ENCODE measurements around the gene TFF2. TPM values are rescaled to one million over a fixed set of nuclear protein-coding genes. Genes with fewer than 3 reads are reported as not detected.

TFF2 gene
- total and polyA plus RNA-seq, 2 donors = 0.41 TPM; not detected in 1

DNA sequence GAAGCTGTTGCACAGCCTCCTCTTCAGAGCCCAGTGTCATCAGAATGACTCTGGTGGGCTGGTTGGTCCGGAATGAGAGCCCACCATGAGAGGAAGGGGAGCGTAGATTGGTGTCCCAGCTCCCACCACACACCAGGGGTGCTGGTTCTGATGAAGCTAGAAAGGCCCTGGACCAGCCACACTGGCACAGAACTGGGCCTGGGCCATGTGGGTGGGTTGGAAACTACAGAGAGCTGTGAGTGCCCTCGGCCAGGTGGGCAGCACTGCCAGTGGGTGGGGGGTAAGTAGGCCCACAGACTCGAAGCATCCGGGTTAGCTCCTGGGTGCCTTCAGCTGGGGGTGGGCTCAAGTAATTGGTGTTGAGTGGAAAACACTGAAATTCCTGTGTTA is 27.2 kb upstream of the TFF2 start:
- H3K36me3 ChIP-seq (ENCODE audit: control insufficient read depth in 2 of 2, insufficient read depth in 2 of 2, low read length in 1 of 2) = no peaks in the 10 kb centered on the region
- H3K9me3 ChIP-seq (ENCODE audit: control insufficient read depth in 2 of 2, insufficient read depth in 1 of 2, low read length in 1 of 2) = peaks cover 4 to 18% of the 10 kb centered on the region in 2 donors
- H3K27ac ChIP-seq (ENCODE audit: low read depth in 1 of 2, low read length in 1 of 2) = no peak overlapping the region
- H3K4me3 ChIP-seq (ENCODE audit: low read length in 2 of 2) = no peak overlapping the region
- peaks cover 0 to 3% of the 10 kb centered on the region in 2 donors for H3K27me3 ChIP-seq (ENCODE audit: control insufficient read depth in 2 of 2, insufficient read depth in 1 of 2, low read length in 1 of 2)
- no peak for DNase-seq (ENCODE audit: low read depth in 6 of 9, low spot score in 9 of 9)
- H3K4me1 ChIP-seq (ENCODE audit: control insufficient read depth in 2 of 2, insufficient read depth in 2 of 2, low read length in 2 of 2) = peaks cover 4 to 44% of the 10 kb centered on the region in 2 donors
- 93% methylated on average over 5 of the region's 5 CpGs for WGBS

DNA sequence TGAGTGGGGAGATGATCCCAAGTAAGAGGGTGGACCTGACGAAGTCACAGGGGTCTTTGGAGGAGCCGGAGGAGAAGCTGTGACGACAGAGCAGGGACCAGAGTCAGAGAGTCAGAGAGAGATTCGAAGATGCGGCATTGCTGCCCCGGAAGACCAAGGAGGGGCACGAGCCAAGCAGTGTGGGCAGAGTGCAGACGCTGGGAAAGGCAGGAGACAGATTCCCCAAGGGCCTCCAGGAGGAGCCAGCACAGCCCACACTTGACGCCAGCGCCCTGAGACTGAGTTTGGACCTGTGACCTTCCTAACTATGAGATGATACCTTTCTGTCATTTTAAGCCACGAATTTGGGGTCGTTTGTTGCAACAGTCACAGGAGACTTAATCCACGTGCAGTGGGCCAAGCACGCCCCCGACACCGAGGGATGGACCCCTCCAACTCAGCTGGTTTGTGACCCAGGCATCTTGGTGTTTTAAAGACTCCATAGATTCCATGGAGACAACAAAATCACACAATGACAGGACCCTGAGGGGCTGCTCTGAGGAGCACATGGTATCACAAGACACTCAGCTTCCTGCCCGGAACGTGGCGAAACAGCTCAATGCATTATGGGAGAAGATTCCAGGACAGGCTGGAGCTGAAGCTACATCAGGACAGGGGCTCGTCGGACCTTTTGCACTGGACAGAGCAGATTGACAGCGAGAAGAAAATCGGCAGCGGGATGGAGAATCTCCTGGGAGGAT is 26.6 kb upstream of the TFF2 start:
- Histone ChIP-seq H3K4me1 (ENCODE audit: control insufficient read depth in 2 of 2, insufficient read depth in 2 of 2, low read length in 2 of 2) (peaks cover 4 to 48% of the 10 kb centered on the region in 2 donors), H3K4me3 (ENCODE audit: low read length in 2 of 2) (no peak overlapping the region), H3K36me3 (ENCODE audit: control insufficient read depth in 2 of 2, insufficient read depth in 2 of 2, low read length in 1 of 2) (no peaks in the 10 kb centered on the region), H3K27ac (ENCODE audit: low read depth in 1 of 2, low read length in 1 of 2) (no peak overlapping the region), H3K9me3 (ENCODE audit: control insufficient read depth in 2 of 2, insufficient read depth in 1 of 2, low read length in 1 of 2) (peaks cover 4 to 13% of the 10 kb centered on the region in 2 donors), H3K27me3 (ENCODE audit: control insufficient read depth in 2 of 2, insufficient read depth in 1 of 2, low read length in 1 of 2) (peaks cover 0 to 3% of the 10 kb centered on the region in 2 donors)
- 96% methylated on average over 24 of the region's 24 CpGs for WGBS
- DNase-seq (ENCODE audit: low read depth in 6 of 9, low spot score in 9 of 9) = no peak

DNA sequence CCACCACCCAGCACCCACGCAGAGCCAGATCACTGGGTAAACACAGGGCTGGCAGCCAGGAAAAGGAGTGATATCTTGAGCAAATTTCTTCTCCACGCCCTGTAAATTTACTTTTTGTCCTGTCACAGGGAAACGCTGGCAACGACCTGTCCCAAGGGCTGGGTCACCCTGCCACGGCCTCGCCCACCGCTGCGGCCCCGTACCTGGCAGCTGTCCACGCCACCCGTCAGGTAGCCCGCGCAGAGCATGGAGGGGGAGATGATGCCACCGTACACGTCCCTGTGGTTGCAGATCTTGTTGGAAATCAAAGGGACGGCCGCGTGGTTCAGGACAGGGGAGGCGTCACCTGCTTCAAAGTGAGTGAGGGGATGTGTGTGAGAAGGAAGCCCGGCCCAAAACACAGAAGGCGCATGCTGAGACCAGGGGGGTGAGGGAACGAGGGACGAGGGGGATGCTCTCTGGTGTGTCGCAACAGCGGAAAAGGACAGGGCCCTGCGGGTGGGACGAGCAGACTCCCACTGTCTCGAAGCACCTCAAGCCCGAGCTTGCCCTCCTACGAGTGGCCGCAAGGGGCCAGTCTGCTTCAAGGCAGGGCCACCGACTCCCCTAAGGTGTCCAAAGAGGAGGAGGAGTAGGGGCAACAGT is 25.7 kb upstream of the TFF2 start:
- H3K27me3 ChIP-seq (ENCODE audit: control insufficient read depth in 2 of 2, insufficient read depth in 1 of 2, low read length in 1 of 2) = peaks cover 0 to 3% of the 10 kb centered on the region in 2 donors

DNA sequence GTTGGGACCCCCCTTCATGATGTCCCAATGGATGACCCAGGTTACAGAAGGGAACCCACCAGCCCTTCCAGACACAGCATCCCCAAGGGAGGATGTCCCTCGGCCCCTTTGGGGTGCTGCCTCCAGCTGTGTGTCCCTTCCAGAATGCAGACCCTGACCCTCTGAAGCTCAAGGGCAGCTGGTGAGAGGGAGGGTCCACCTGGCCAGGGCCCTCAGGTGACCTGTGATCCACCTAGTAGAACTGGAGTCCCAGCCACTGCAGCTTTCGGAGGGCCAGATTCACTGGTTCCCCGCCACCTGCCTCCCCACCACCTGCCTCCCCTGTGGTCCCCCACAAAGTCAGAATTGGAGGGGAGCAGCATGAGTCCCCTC is 25.2 kb upstream of the TFF2 start:
- Histone ChIP-seq H3K27me3 (ENCODE audit: control insufficient read depth in 2 of 2, insufficient read depth in 1 of 2, low read length in 1 of 2) (peaks cover 0 to 3% of the 10 kb centered on the region in 2 donors), H3K27ac (ENCODE audit: low read depth in 1 of 2, low read length in 1 of 2) (no peak overlapping the region), H3K9me3 (ENCODE audit: control insufficient read depth in 2 of 2, insufficient read depth in 1 of 2, low read length in 1 of 2) (no peaks in the 10 kb centered on the region), H3K36me3 (ENCODE audit: control insufficient read depth in 2 of 2, insufficient read depth in 2 of 2, low read length in 1 of 2) (no peaks in the 10 kb centered on the region), H3K4me1 (ENCODE audit: control insufficient read depth in 2 of 2, insufficient read depth in 2 of 2, low read length in 2 of 2) (peaks cover 4 to 54% of the 10 kb centered on the region in 2 donors), H3K4me3 (ENCODE audit: low read length in 2 of 2) (no peak overlapping the region)
- DNase-seq (ENCODE audit: low read depth in 6 of 9, low spot score in 9 of 9) = no peak
- 95% methylated on average over 3 of the region's 3 CpGs for WGBS

More for the DNA sequence above, 25.7 kb upstream of the TFF2 start:
- Histone ChIP-seq H3K36me3 (ENCODE audit: control insufficient read depth in 2 of 2, insufficient read depth in 2 of 2, low read length in 1 of 2) (no peaks in the 10 kb centered on the region), H3K4me1 (ENCODE audit: control insufficient read depth in 2 of 2, insufficient read depth in 2 of 2, low read length in 2 of 2) (peaks cover 4 to 51% of the 10 kb centered on the region in 2 donors), H3K27ac (ENCODE audit: low read depth in 1 of 2, low read length in 1 of 2) (no peak overlapping the region), H3K9me3 (ENCODE audit: control insufficient read depth in 2 of 2, insufficient read depth in 1 of 2, low read length in 1 of 2) (peaks cover 0 to 4% of the 10 kb centered on the region in 2 donors), H3K4me3 (ENCODE audit: low read length in 2 of 2) (no peak overlapping the region)
- WGBS = 91% methylated on average over 32 of the region's 32 CpGs
- DNase-seq (ENCODE audit: low read depth in 6 of 9, low spot score in 9 of 9) = no peak

DNA sequence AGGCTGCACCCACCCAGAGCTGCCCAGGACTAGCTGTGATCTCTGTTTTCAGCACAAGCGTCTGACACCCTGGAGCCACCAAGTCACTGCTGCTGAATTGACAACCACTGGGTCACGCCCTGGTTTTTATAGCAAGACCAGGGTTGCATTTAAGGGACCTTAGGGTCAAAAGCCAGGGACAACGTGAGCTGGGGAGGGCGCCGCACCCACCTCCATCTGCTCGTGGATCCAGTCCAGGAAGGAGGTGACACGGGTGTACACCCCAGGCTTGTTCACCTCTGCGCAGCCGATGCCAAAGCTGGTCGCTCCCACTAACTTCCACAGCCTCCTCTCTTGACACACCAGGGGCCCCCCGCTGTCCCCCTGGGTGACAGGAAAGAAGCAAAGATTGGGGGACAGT is 24.7 kb upstream of the TFF2 start:
- no peaks in the 10 kb centered on the region for H3K9me3 ChIP-seq (ENCODE audit: control insufficient read depth in 2 of 2, insufficient read depth in 1 of 2, low read length in 1 of 2)
- DNase-seq (ENCODE audit: low read depth in 6 of 9, low spot score in 9 of 9) = no peak
- no peak overlapping the region for H3K4me3 ChIP-seq (ENCODE audit: low read length in 2 of 2)
- 92% methylated on average over 11 of the region's 11 CpGs for WGBS
- peak overlapping the region in 1 of 2 donors; percentile 47 for H3K27ac ChIP-seq (ENCODE audit: low read depth in 1 of 2, low read length in 1 of 2)
- peaks cover 4 to 54% of the 10 kb centered on the region in 2 donors for H3K4me1 ChIP-seq (ENCODE audit: control insufficient read depth in 2 of 2, insufficient read depth in 2 of 2, low read length in 2 of 2)
- H3K27me3 ChIP-seq (ENCODE audit: control insufficient read depth in 2 of 2, insufficient read depth in 1 of 2, low read length in 1 of 2) = peaks cover 0 to 3% of the 10 kb centered on the region in 2 donors
- no peaks in the 10 kb centered on the region for H3K36me3 ChIP-seq (ENCODE audit: control insufficient read depth in 2 of 2, insufficient read depth in 2 of 2, low read length in 1 of 2)

DNA sequence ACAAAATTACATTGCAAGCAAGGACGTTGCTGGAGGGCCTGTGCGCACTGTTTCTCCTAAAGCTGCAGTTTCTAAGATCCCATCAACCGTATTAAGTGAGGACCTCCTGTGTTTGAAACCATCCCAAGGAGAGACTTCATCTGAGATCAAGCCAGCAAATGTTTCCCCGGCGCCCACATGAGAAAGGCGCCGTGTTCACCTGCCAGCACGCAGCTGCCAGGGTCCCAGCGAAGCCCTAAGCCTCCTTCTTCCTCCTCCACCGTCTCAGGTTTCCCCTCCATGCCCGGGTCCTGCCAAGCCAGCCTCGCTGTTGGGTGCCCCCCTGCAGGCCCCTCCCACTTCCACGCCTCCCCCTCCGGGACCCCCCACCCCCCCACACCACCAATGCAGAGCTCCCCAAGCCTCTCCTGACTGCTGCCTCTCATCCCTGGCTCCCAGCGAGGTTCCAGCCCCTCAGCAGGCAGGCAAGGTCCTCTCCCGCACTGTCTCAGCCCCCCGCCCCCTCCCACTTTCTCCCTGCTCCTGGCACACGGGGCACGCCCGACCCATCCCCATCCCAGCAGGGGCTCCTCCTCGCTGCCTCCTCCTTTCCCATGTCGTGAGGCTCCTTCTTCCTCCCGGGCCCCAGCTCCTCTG is 24.2 kb upstream of the TFF2 start:
- no peaks in the 10 kb centered on the region for H3K9me3 ChIP-seq (ENCODE audit: control insufficient read depth in 2 of 2, insufficient read depth in 1 of 2, low read length in 1 of 2)
- no peaks in the 10 kb centered on the region for H3K36me3 ChIP-seq (ENCODE audit: control insufficient read depth in 2 of 2, insufficient read depth in 2 of 2, low read length in 1 of 2)
- no peak overlapping the region for H3K4me3 ChIP-seq (ENCODE audit: low read length in 2 of 2)
- peak in 7 of 9 donors; percentile 30 to 78 (median 61) for DNase-seq (ENCODE audit: low read depth in 6 of 9, low spot score in 9 of 9)
- peak overlapping the region in 1 of 2 donors; percentile 51 for H3K27ac ChIP-seq (ENCODE audit: low read depth in 1 of 2, low read length in 1 of 2)
- H3K27me3 ChIP-seq (ENCODE audit: control insufficient read depth in 2 of 2, insufficient read depth in 1 of 2, low read length in 1 of 2) = peaks cover 0 to 3% of the 10 kb centered on the region in 2 donors
- peaks cover 4 to 54% of the 10 kb centered on the region in 2 donors for H3K4me1 ChIP-seq (ENCODE audit: control insufficient read depth in 2 of 2, insufficient read depth in 2 of 2, low read length in 2 of 2)
- WGBS = 40% methylated on average over 23 of the region's 23 CpGs

DNA sequence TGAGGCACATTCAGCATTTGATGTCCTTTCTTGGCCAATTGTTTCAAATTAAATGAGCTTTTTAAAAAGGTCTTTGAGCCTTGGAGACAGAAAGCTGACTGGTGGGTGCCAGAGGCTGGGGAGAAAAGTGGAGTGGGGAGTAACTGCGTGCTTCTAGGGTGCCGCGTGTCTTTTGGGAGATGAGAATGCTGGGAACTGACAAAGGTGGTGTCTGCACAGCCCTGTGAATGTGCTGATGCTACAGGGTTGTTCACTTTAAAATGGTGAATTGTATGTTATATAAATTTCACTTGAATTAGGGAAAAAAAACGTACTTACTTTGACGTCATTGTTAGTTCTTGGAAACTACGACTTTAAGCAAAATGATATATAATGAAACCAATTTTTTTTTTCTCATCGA is 23.7 kb upstream of the TFF2 start:
- Histone ChIP-seq H3K27ac (ENCODE audit: low read depth in 1 of 2, low read length in 1 of 2) (peak overlapping the region in 1 of 2 donors; percentile 51), H3K4me1 (ENCODE audit: control insufficient read depth in 2 of 2, insufficient read depth in 2 of 2, low read length in 2 of 2) (peaks cover 4 to 54% of the 10 kb centered on the region in 2 donors), H3K36me3 (ENCODE audit: control insufficient read depth in 2 of 2, insufficient read depth in 2 of 2, low read length in 1 of 2) (no peaks in the 10 kb centered on the region), H3K9me3 (ENCODE audit: control insufficient read depth in 2 of 2, insufficient read depth in 1 of 2, low read length in 1 of 2) (no peaks in the 10 kb centered on the region), H3K4me3 (ENCODE audit: low read length in 2 of 2) (no peak overlapping the region), H3K27me3 (ENCODE audit: control insufficient read depth in 2 of 2, insufficient read depth in 1 of 2, low read length in 1 of 2) (peaks cover 0 to 3% of the 10 kb centered on the region in 2 donors)
- 93% methylated on average over 7 of the region's 7 CpGs for WGBS
- DNase-seq (ENCODE audit: low read depth in 6 of 9, low spot score in 9 of 9) = no peak

DNA sequence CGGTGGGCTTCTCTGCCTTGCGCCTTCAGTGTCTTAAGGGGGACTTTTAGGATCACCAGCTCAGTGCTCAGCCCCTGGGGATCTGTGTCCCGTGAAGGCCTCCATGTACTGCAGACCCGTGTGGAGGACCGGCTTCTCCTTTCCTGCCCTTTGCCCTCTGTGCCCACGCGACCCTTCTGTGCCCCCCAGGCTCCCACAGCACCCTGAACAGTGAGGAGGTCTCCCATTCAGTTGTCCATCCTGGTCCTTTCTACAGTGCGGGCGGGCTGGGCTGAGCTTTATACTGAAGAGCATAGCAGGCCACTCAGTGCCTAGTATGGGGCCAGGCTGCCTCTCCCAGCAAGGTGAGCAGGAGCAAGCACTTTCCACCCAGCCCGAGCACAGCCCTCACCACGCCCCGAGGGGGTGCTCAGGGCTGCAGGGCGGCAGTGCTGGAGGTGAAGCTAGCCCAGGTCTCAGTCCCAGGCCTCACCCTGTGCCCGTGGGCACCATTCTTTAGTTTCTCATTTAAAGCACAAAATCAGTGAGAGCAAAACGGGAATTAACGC is 23.2 kb upstream of the TFF2 start:
- Histone ChIP-seq H3K27me3 (ENCODE audit: control insufficient read depth in 2 of 2, insufficient read depth in 1 of 2, low read length in 1 of 2) (peaks cover 0 to 3% of the 10 kb centered on the region in 2 donors), H3K4me1 (ENCODE audit: control insufficient read depth in 2 of 2, insufficient read depth in 2 of 2, low read length in 2 of 2) (peaks cover 4 to 54% of the 10 kb centered on the region in 2 donors), H3K36me3 (ENCODE audit: control insufficient read depth in 2 of 2, insufficient read depth in 2 of 2, low read length in 1 of 2) (no peaks in the 10 kb centered on the region), H3K9me3 (ENCODE audit: control insufficient read depth in 2 of 2, insufficient read depth in 1 of 2, low read length in 1 of 2) (no peaks in the 10 kb centered on the region), H3K4me3 (ENCODE audit: low read length in 2 of 2) (no peak overlapping the region), H3K27ac (ENCODE audit: low read depth in 1 of 2, low read length in 1 of 2) (peak overlapping the region in 1 of 2 donors; percentile 60)
- no peak for DNase-seq (ENCODE audit: low read depth in 6 of 9, low spot score in 9 of 9)
- 92% methylated on average over 16 of the region's 16 CpGs for WGBS

Data from thymus (tissue), 11 donors.